GM12872 (cell line): Measurements from ENCODE around the gene USB1.
A peak's percentile ranks its signal among the peaks of the same experiment; 100 is the strongest.

Experiments used
- CTCF ChIP-seq: IDR thresholded peaks from 3 replicates; pipeline ENCODE4 v1.5.1; 2011; ENCODE audit warnings: low read depth, mild to moderate bottlenecking, low read length, moderate library complexity; ENCODE audit not compliant: insufficient read depth

USB1 gene

GRCh38 chr16:58013201-58013956, 12.2 kb downstream of the USB1 start:
- no peak for TF ChIP-seq CTCF

- no peak for TF ChIP-seq CTCF
Measured at GRCh38 chr16:58016840-58017446, 15.7 kb downstream of the USB1 start.

GRCh38 chr16:58018803-58019202, 17.6 kb downstream of the USB1 start:
- no peak for TF ChIP-seq CTCF

- TF ChIP-seq CTCF, result no peak
Measured at GRCh38 chr16:58019866-58020538, 18.8 kb downstream of the USB1 start.

GRCh38 chr16:58020628-58021521, 19.7 kb downstream of the USB1 start:
- peak; percentile 84 for TF ChIP-seq CTCF

GRCh38 chr16:58021661-58022551, 20.7 kb downstream of the USB1 start:
- no peak for TF ChIP-seq CTCF
